Measurements from ENCODE around the gene RPL13A. TPM values are rescaled to one million over a fixed set of nuclear protein-coding genes. Genes with fewer than 3 reads are reported as not detected.

The RPL13A gene
- total and polyA plus RNA-seq, 2 donors: 2,198 to 3,726 TPM

Small RNA genes within 50 kb of the gene (small RNA-seq; reads per million reads assigned to genes)
- gene COX6CP7 (not detected), gene MIR150 (31.4 reads per million, percentile 96 among the genes with 10 or more reads in this experiment), gene SNORD32A (not detected), gene SNORD33 (not detected), gene SNORD34 (not detected), gene SNORD35A (not detected), gene SNORD35B (not detected)

Other genes with a start within 250 kb of the RPL13A start
- 0.26 TPM for gene SLC6A16, start 162.4 kb upstream of the RPL13A start, total RNA-seq
- gene SLC6A16, start 162.4 kb upstream of the RPL13A start, polyA plus RNA-seq: 2.0 TPM
- 6.5 TPM for gene CD37, start 152.2 kb upstream of the RPL13A start, total RNA-seq
- gene CD37, start 152.2 kb upstream of the RPL13A start, polyA plus RNA-seq: 12.4 TPM
- gene TEAD2, start 125.2 kb upstream of the RPL13A start, total RNA-seq: 21.1 TPM
- 54.8 TPM for gene TEAD2, start 125.2 kb upstream of the RPL13A start, polyA plus RNA-seq
- not detected for gene DKKL1, start 123.7 kb upstream of the RPL13A start, total RNA-seq
- gene DKKL1, start 123.7 kb upstream of the RPL13A start, polyA plus RNA-seq: 0.46 TPM
- gene KASH5, start 99.4 kb upstream of the RPL13A start, total RNA-seq: not detected
- not detected for gene KASH5, start 99.4 kb upstream of the RPL13A start, polyA plus RNA-seq
- not detected for gene PTH2, start 64.2 kb upstream of the RPL13A start, total RNA-seq
- gene PTH2, start 64.2 kb upstream of the RPL13A start, polyA plus RNA-seq: not detected
- gene GFY, start 62.2 kb upstream of the RPL13A start, total RNA-seq: not detected
- gene GFY, start 62.2 kb upstream of the RPL13A start, polyA plus RNA-seq: not detected
- gene SLC17A7, start 46.1 kb upstream of the RPL13A start, total RNA-seq: 0.85 TPM
- gene SLC17A7, start 46.1 kb upstream of the RPL13A start, polyA plus RNA-seq: 2.1 TPM
- gene PIH1D1, start 35.8 kb upstream of the RPL13A start, total RNA-seq: 49.6 TPM
- gene PIH1D1, start 35.8 kb upstream of the RPL13A start, polyA plus RNA-seq: 69.6 TPM
- 14.2 TPM for gene ALDH16A1, start 34.4 kb upstream of the RPL13A start, total RNA-seq
- 34.7 TPM for gene ALDH16A1, start 34.4 kb upstream of the RPL13A start, polyA plus RNA-seq
- 3.4 TPM for gene FLT3LG, start 13.4 kb upstream of the RPL13A start, total RNA-seq
- gene FLT3LG, start 13.4 kb upstream of the RPL13A start, polyA plus RNA-seq: 18.8 TPM
- gene RPS11, start 8.8 kb downstream of the RPL13A start, total RNA-seq: 1,853 TPM
- gene RPS11, start 8.8 kb downstream of the RPL13A start, polyA plus RNA-seq: 3,946 TPM
- gene FCGRT, start 25.1 kb downstream of the RPL13A start, total RNA-seq: 118 TPM
- 200 TPM for gene FCGRT, start 25.1 kb downstream of the RPL13A start, polyA plus RNA-seq
- 50.2 TPM for gene RCN3, start 40.4 kb downstream of the RPL13A start, total RNA-seq
- 31.2 TPM for gene RCN3, start 40.4 kb downstream of the RPL13A start, polyA plus RNA-seq
- gene NOSIP, start 92.9 kb downstream of the RPL13A start, total RNA-seq: 33.0 TPM
- gene NOSIP, start 92.9 kb downstream of the RPL13A start, polyA plus RNA-seq: 67.2 TPM
- gene PRRG2, start 93.7 kb downstream of the RPL13A start, total RNA-seq: 1.6 TPM
- gene PRRG2, start 93.7 kb downstream of the RPL13A start, polyA plus RNA-seq: 3.6 TPM
- gene PRR12, start 103.6 kb downstream of the RPL13A start, total RNA-seq: 4.2 TPM
- gene PRR12, start 103.6 kb downstream of the RPL13A start, polyA plus RNA-seq: 20.3 TPM
- gene RRAS, start 152.5 kb downstream of the RPL13A start, total RNA-seq: 11.8 TPM
- gene RRAS, start 152.5 kb downstream of the RPL13A start, polyA plus RNA-seq: 279 TPM
- gene SCAF1, start 154.6 kb downstream of the RPL13A start, total RNA-seq: 8.3 TPM
- 42.3 TPM for gene SCAF1, start 154.6 kb downstream of the RPL13A start, polyA plus RNA-seq
- 31.9 TPM for gene IRF3, start 178.2 kb downstream of the RPL13A start, total RNA-seq
- gene IRF3, start 178.2 kb downstream of the RPL13A start, polyA plus RNA-seq: 84.9 TPM
- gene BCL2L12, start 178.3 kb downstream of the RPL13A start, total RNA-seq: 3.1 TPM
- 23.6 TPM for gene BCL2L12, start 178.3 kb downstream of the RPL13A start, polyA plus RNA-seq
- gene PRMT1, start 189.7 kb downstream of the RPL13A start, total RNA-seq: 121 TPM
- 215 TPM for gene PRMT1, start 189.7 kb downstream of the RPL13A start, polyA plus RNA-seq
- gene ADM5, start 202.0 kb downstream of the RPL13A start, total RNA-seq: 1.4 TPM
- 6.3 TPM for gene ADM5, start 202.0 kb downstream of the RPL13A start, polyA plus RNA-seq
- gene CPT1C, start 203.5 kb downstream of the RPL13A start, total RNA-seq: 11.8 TPM
- gene CPT1C, start 203.5 kb downstream of the RPL13A start, polyA plus RNA-seq: 7.3 TPM